GM21737 (cell line): Measurements from ENCODE around the gene GALR3.

Source experiments
- ATAC-seq: cut with Tn5 transposase; IDR thresholded peaks from one replicate; pipeline ENCODE4 v1.9.1; 2021; ENCODE audit warnings: mild to moderate bottlenecking, moderate library complexity; ENCODE audit not compliant: unreplicated experiment

The GALR3 gene

GRCh38 chr22:37803195-37803638 lies 20.0 kb upstream of the GALR3 start:
- no peak for ATAC-seq

GRCh38 chr22:37803639-37804351 lies 19.4 kb upstream of the GALR3 start:
- no peak for ATAC-seq

GRCh38 chr22:37804352-37804880 lies 18.8 kb upstream of the GALR3 start:
- ATAC-seq, result no peak

- no peak for ATAC-seq
Observed at GRCh38 chr22:37804881-37805809, 18.0 kb upstream of the GALR3 start.

- no peak for ATAC-seq
Observed at GRCh38 chr22:37805810-37806277, 17.3 kb upstream of the GALR3 start.

- ATAC-seq, result no peak
Observed at GRCh38 chr22:37806409-37807333, 16.5 kb upstream of the GALR3 start.

GRCh38 chr22:37807410-37808293 lies 15.5 kb upstream of the GALR3 start, which contains the start of gene GCAT:
Gene GCAT (plus strand): TSS chr22:37807934. CDS start chr22:37807968, 34 bp downstream.
- peak; percentile 90 for ATAC-seq

GRCh38 chr22:37808294-37808657 lies 14.9 kb upstream of the GALR3 start:
- ATAC-seq, result no peak

GRCh38 chr22:37809672-37810333 lies 13.4 kb upstream of the GALR3 start:
- no peak for ATAC-seq

GRCh38 chr22:37811867-37812266 lies 11.3 kb upstream of the GALR3 start:
- no peak for ATAC-seq

GRCh38 chr22:37812869-37813678 lies 10.1 kb upstream of the GALR3 start:
- ATAC-seq, result no peak

GRCh38 chr22:37815593-37815992 lies 7.6 kb upstream of the GALR3 start:
- no peak for ATAC-seq

- ATAC-seq, result no peak
Observed at GRCh38 chr22:37816543-37817180, 6.5 kb upstream of the GALR3 start.

GRCh38 chr22:37817705-37818408 lies 5.3 kb upstream of the GALR3 start:
- no peak for ATAC-seq

- no peak for ATAC-seq
Observed at GRCh38 chr22:37818409-37819104, 4.6 kb upstream of the GALR3 start.

- no peak for ATAC-seq
Observed at GRCh38 chr22:37819105-37819433, 4.1 kb upstream of the GALR3 start.

GRCh38 chr22:37820350-37820749 lies 2.8 kb upstream of the GALR3 start:
- ATAC-seq, result no peak
